Astrocyte (in vitro differentiated cells and primary cell): ENCODE results near the gene DFFB. TPM values are rescaled to one million over a fixed set of nuclear protein-coding genes. Genes with fewer than 3 reads are reported as not detected.

Experiments
- DNase-seq: peaks from one replicate; pipeline ENCODE4 v3.0.0-alpha.2; 2010; ENCODE audit warnings: low read depth
- FAIRE-seq: peaks from 2 replicates; lab custom pipeline; 2011; peaks lifted over from hg19 to GRCh38; lab: Jason Lieb, UNC
- H2AFZ ChIP-seq: 2 replicates; pipeline ENCODE4 v1.6.0; 2012; ENCODE audit warnings: low read depth, low read length, inconsistent platforms
- H3K27ac ChIP-seq: 2 replicates; pipeline ENCODE4 v1.5.1; 2011; ENCODE audit warnings: low read depth, low read length, inconsistent platforms
- H3K27me3 ChIP-seq: 2 replicates; pipeline ENCODE4 v1.6.0; 2011; ENCODE audit warnings: low read length, inconsistent platforms; ENCODE audit not compliant: insufficient read depth
- H3K36me3 ChIP-seq: 2 replicates; pipeline ENCODE4 v1.5.1; 2011; ENCODE audit warnings: low read length, inconsistent platforms; ENCODE audit not compliant: insufficient read depth
- H3K4me1 ChIP-seq: 2 replicates; pipeline ENCODE4 v1.5.1; 2011; ENCODE audit warnings: low read length, inconsistent platforms; ENCODE audit not compliant: insufficient read depth
- H3K4me2 ChIP-seq: 2 replicates; pipeline ENCODE4 v1.6.0; 2012; ENCODE audit warnings: low read length, inconsistent platforms
- H3K4me3 ChIP-seq: 2 replicates; pipeline ENCODE4 v1.5.1; 2011; ENCODE audit warnings: low read depth, mild to moderate bottlenecking, low read length, inconsistent platforms; ENCODE audit not compliant: insufficient read depth
- H3K79me2 ChIP-seq: 2 replicates; pipeline ENCODE4 v1.6.0; 2012; ENCODE audit warnings: mild to moderate bottlenecking, low read length, inconsistent platforms; ENCODE audit not compliant: insufficient read depth
- H3K9ac ChIP-seq: 2 replicates; pipeline ENCODE4 v1.6.0; 2012; ENCODE audit warnings: mild to moderate bottlenecking, low read length, inconsistent platforms
- H3K9me3 ChIP-seq: 2 replicates; pipeline ENCODE4 v1.5.1; 2012; ENCODE audit warnings: low read depth, mild to moderate bottlenecking, low read length, inconsistent platforms; ENCODE audit not compliant: insufficient read depth
- H4K20me1 ChIP-seq: 2 replicates; pipeline ENCODE4 v1.6.0; 2012; ENCODE audit warnings: low read length, inconsistent platforms; ENCODE audit not compliant: insufficient read depth
- H3K27ac Mint-ChIP-seq: one replicate; pipeline ENCODE4 v1.8.0; 2021; ENCODE audit warnings: mild to moderate bottlenecking, mixed read lengths; ENCODE audit not compliant: unreplicated experiment
- H3K27me3 Mint-ChIP-seq: one replicate; pipeline ENCODE4 v1.8.0; 2021; ENCODE audit warnings: low read depth, mixed read lengths; ENCODE audit not compliant: unreplicated experiment
- H3K36me3 Mint-ChIP-seq: one replicate; pipeline ENCODE4 v1.8.0; 2021; ENCODE audit warnings: low read depth, mixed read lengths; ENCODE audit not compliant: unreplicated experiment
- H3K4me1 Mint-ChIP-seq: one replicate; pipeline ENCODE4 v1.8.0; 2021; ENCODE audit warnings: low read depth, mixed read lengths; ENCODE audit not compliant: unreplicated experiment
- H3K4me3 Mint-ChIP-seq: one replicate; pipeline ENCODE4 v1.8.0; 2021; ENCODE audit warnings: mild to moderate bottlenecking, moderate library complexity, mixed read lengths; ENCODE audit not compliant: unreplicated experiment
- H3K9me3 Mint-ChIP-seq: one replicate; pipeline ENCODE4 v1.8.0; 2021; ENCODE audit warnings: mild to moderate bottlenecking, mixed read lengths; ENCODE audit not compliant: unreplicated experiment
- total RNA-seq: library from RNA; stranded (reverse); gene quantifications from 2 replicates; pipeline ENCODE4 v1.2.1, GENCODE V29; 2021
- TF ChIP-seq, protein P1 (sequence below): IDR thresholded peaks from 2 replicates; pipeline ENCODE4 v1.5.1; 2011; ENCODE audit warnings: low read depth, mild to moderate bottlenecking, inconsistent platforms, low read length, moderate library complexity; ENCODE audit not compliant: insufficient read depth

The DFFB gene
- total RNA-seq, 1 donor from 2014 or later, result 7.4 TPM

DNA sequence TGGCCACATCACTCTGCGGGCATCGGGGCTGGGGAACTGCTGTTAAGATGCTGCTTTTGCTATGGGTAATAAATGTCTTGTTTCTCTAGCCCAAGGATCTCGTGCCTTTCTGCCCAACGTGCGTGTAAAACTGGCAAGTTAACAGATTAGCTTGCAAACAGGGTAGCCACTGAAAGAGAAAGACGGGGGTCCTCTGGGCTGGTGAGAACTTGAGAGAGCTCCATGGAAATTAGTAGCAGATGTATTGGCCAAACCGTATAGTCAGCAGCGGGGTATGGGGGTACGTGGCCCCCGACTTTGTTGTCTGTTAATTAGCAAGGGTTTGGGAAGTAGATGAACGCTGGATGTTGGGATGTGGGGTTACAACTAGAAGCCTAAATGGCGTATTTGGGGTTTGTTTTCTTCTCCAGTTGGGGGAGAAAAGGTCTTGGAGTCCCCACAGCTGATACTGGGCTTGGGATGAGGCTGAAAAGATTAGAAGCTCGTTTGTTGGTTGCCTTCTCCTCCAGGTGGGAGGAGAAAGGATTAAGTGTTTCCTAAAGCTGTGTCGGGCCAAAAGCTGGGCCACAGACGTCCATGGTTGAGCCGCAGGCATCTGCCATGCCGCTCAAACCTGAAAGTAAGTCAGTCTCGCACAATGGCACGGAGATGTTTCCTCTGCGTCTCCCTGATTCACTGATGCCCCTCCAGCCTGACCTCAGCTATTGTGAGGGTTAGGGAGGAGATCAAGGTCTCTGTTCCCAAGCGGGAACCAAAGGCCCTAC, 75.1 kb downstream of the DFFB start:
- H3K9ac ChIP-seq, result no peak overlapping the region
- no peak overlapping the region for H3K27ac ChIP-seq
- no peak overlapping the region for H3K27ac Mint-ChIP-seq
- no peaks in the 10 kb centered on the region for H3K27me3 ChIP-seq
- peaks cover 13% of the 10 kb centered on the region for H3K9me3 ChIP-seq
- H3K4me3 ChIP-seq, result no peak overlapping the region
- no peaks in the 10 kb centered on the region for H4K20me1 ChIP-seq
- TF ChIP-seq, protein P1, sequence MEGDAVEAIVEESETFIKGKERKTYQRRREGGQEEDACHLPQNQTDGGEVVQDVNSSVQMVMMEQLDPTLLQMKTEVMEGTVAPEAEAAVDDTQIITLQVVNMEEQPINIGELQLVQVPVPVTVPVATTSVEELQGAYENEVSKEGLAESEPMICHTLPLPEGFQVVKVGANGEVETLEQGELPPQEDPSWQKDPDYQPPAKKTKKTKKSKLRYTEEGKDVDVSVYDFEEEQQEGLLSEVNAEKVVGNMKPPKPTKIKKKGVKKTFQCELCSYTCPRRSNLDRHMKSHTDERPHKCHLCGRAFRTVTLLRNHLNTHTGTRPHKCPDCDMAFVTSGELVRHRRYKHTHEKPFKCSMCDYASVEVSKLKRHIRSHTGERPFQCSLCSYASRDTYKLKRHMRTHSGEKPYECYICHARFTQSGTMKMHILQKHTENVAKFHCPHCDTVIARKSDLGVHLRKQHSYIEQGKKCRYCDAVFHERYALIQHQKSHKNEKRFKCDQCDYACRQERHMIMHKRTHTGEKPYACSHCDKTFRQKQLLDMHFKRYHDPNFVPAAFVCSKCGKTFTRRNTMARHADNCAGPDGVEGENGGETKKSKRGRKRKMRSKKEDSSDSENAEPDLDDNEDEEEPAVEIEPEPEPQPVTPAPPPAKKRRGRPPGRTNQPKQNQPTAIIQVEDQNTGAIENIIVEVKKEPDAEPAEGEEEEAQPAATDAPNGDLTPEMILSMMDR, result no peak
- peaks cover 12% of the 10 kb centered on the region for H3K9me3 Mint-ChIP-seq
- H3K36me3 ChIP-seq, result no peaks in the 10 kb centered on the region
- no peaks in the 10 kb centered on the region for H3K4me1 Mint-ChIP-seq
- no peak overlapping the region for H3K4me3 Mint-ChIP-seq
- no peak for FAIRE-seq
- peaks cover 18% of the 10 kb centered on the region for H3K27me3 Mint-ChIP-seq
- H3K4me2 ChIP-seq, result no peak overlapping the region
- no peak overlapping the region for H2AFZ ChIP-seq
- no peaks in the 10 kb centered on the region for H3K79me2 ChIP-seq
- no peaks in the 10 kb centered on the region for H3K36me3 Mint-ChIP-seq
- no peaks in the 10 kb centered on the region for H3K4me1 ChIP-seq
- DNase-seq, result no peak

Other genes starting within 250 kb of the DFFB start
- gene MEGF6, start 246.0 kb upstream of the DFFB start, total RNA-seq, result 10.9 and 14.8 TPM in 2 replicates
- gene TPRG1L, start 232.5 kb upstream of the DFFB start, total RNA-seq, result 33.7 and 36.0 TPM in 2 replicates
- gene WRAP73, start 207.4 kb upstream of the DFFB start, total RNA-seq, result 15.5 and 15.6 TPM in 2 replicates
- gene TP73, start 205.0 kb upstream of the DFFB start, total RNA-seq, result 0.18 TPM in 1 of 2 replicates, not detected in the other
- gene CCDC27, start 105.0 kb upstream of the DFFB start, total RNA-seq, result not detected in 2 replicates
- 6.4 and 6.6 TPM in 2 replicates for gene SMIM1, start 84.7 kb upstream of the DFFB start, total RNA-seq
- gene LRRC47, start 61.0 kb upstream of the DFFB start, total RNA-seq, result 48.7 and 51.5 TPM in 2 replicates
- gene CEP104, start 265 bp upstream of the DFFB start, total RNA-seq, result 35.0 and 43.6 TPM in 2 replicates
- gene C1orf174, start 42.8 kb downstream of the DFFB start, total RNA-seq, result 24.4 and 26.1 TPM in 2 replicates